Raji (cell line): ENCODE data around the gene LRMDA.

Source experiments
- POLR2A ChIP-seq: IDR thresholded peaks from 2 replicates; pipeline ENCODE4 v1.6.1; 2011; ENCODE audit warnings: low read depth, low read length, control low read depth; ENCODE audit not compliant: insufficient read depth

LRMDA gene

GRCh38 chr10:75736889-75737579 is 305.6 kb downstream of the LRMDA start:
- no peak for TF ChIP-seq POLR2A

GRCh38 chr10:75737580-75737949 is 306.1 kb downstream of the LRMDA start:
- TF ChIP-seq POLR2A, result no peak

GRCh38 chr10:75738924-75739323 is 307.5 kb downstream of the LRMDA start:
- no peak for TF ChIP-seq POLR2A

- no peak for TF ChIP-seq POLR2A
Observed at GRCh38 chr10:75739414-75740143, 308.2 kb downstream of the LRMDA start.

- TF ChIP-seq POLR2A, result no peak
Observed at GRCh38 chr10:75740541-75740940, 309.1 kb downstream of the LRMDA start.

GRCh38 chr10:75742355-75742754 is 310.9 kb downstream of the LRMDA start:
- TF ChIP-seq POLR2A, result no peak

- TF ChIP-seq POLR2A, result no peak
Observed at GRCh38 chr10:75743291-75743778, 311.9 kb downstream of the LRMDA start.

GRCh38 chr10:75744261-75744660 is 312.8 kb downstream of the LRMDA start:
- no peak for TF ChIP-seq POLR2A

GRCh38 chr10:75746356-75746755 is 314.9 kb downstream of the LRMDA start:
- TF ChIP-seq POLR2A, result no peak

- TF ChIP-seq POLR2A, result no peak
Observed at GRCh38 chr10:75751232-75751631, 319.8 kb downstream of the LRMDA start.

- no peak for TF ChIP-seq POLR2A
Observed at GRCh38 chr10:75753621-75754020, 322.2 kb downstream of the LRMDA start.

GRCh38 chr10:75754096-75754831 is 322.8 kb downstream of the LRMDA start:
- TF ChIP-seq POLR2A, result no peak

- no peak for TF ChIP-seq POLR2A
Observed at GRCh38 chr10:75755528-75755927, 324.1 kb downstream of the LRMDA start.

- TF ChIP-seq POLR2A, result no peak
Observed at GRCh38 chr10:75761289-75761688, 329.9 kb downstream of the LRMDA start.

- no peak for TF ChIP-seq POLR2A
Observed at GRCh38 chr10:75762431-75762802, 331.0 kb downstream of the LRMDA start.

- TF ChIP-seq POLR2A, result no peak
Observed at GRCh38 chr10:75763652-75764051, 332.2 kb downstream of the LRMDA start.
